ENCODE data around the gene IL27RA.

The IL27RA gene

DNA sequence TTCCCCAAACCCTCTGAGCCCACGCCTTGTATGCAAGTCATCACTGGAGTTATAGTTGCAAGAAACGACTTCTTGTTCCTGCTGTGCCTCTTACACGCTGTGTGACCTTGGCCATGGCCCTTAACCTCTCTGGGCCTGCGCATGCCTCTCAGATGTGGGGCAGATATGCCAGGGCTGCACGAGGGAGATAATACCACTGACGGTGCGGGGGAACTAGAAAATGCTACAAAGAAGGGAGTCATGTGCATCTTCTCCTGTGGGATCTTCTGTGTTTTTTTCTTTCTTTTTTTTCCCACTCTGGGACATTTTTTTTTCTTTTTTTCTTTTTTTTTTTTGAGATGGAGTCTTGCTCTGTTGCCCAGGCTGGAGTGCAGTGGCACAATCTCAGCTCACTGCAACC, 63.3 kb downstream of the IL27RA start:
- TF ChIP-seq REST (IDR thresholded peaks at IDR 0.05; ENCODE audit: insufficient read depth in 1 of 2, low read depth in 2 of 2, low read length in 2 of 2) (no peak), SIN3A (IDR thresholded peaks at IDR 0.05; ENCODE audit: borderline replicate concordance, insufficient read depth, low read length) (no peak), TAF1 (IDR thresholded peaks at IDR 0.05; ENCODE audit: borderline replicate concordance, insufficient read depth, low read length) (no peak), FOXP2 (optimal IDR thresholded peaks at IDR 0.05; ENCODE audit: borderline replicate concordance, extremely low read depth, extremely low read length, insufficient read depth) (no peak), POLR2AphosphoS5 (IDR thresholded peaks at IDR 0.05; ENCODE audit: low read depth, low read length) (no peak)

DNA sequence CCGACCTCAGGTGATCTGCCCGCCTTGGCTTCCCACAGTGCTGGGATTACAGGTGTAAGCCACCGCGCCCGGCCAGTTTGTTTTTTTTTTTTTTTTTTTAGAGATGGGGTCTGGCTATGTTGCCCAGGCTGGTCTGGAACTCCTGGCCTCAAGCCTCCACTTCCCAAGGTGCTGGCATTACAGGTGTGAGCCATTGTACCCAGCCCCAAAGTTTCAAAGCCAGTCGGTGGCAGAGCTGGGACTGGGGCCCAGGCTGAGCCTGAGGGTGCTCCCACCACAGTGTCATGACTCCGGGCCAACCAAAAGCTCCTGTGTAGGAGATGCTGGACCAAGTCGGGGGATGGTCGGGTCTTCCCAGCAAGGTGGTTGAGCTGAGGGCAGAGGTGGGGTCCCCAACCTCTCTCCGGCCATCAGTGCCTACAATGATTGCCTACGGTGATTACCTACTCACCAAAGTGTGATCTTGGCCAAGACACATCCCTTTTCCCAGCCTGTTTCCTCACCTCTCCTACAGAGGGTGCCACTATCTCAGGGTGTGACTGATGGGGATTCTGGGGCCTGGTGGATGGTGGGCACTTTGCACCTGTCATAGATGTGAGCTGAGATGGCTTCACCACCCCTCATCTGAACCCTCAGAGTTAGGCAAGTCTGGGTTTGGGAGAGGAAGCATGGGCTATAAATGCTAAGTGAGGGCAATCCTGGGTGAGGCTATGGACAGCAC, 64.9 kb downstream of the IL27RA start:
- TF ChIP-seq SIN3A (IDR thresholded peaks at IDR 0.05; ENCODE audit: borderline replicate concordance, insufficient read depth, low read length) (no peak), TAF1 (IDR thresholded peaks at IDR 0.05; ENCODE audit: borderline replicate concordance, insufficient read depth, low read length) (no peak), FOXP2 (optimal IDR thresholded peaks at IDR 0.05; ENCODE audit: borderline replicate concordance, extremely low read depth, extremely low read length, insufficient read depth) (no peak), POLR2AphosphoS5 (IDR thresholded peaks at IDR 0.05; ENCODE audit: low read depth, low read length) (no peak), REST (IDR thresholded peaks at IDR 0.05; ENCODE audit: insufficient read depth in 1 of 2, low read depth in 2 of 2, low read length in 2 of 2) (no peak)

DNA sequence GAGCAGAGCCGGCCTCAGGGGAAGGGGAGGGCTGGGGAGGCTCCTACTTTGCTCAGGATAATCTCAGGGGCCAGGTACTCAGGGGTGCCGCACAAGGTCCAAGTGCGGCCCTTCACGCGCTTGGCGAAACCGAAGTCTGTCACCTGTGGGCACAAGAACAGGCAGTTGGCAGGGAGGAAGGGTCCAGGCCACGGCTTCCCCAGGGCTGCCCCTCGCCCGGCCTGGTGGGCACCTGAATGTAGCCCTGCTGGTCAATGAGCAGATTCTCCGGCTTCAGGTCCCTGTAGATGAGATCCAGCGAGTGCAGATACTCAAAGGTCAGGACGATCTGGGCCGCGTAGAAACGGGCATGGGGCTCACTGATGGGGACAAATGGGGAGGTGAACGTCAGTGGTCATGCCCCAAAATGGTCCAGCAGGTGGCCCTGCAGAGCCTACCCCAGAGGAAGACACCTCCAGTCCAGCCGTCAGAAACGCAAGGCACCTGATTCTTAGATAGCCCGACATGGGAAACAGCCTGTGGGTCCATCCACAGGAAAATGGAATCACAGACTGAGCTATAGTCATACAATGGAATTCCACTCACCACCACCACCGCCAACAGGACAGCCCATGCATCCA, 66.1 kb downstream of the IL27RA start:
- TF ChIP-seq FOXP2 (optimal IDR thresholded peaks at IDR 0.05; ENCODE audit: borderline replicate concordance, extremely low read depth, extremely low read length, insufficient read depth) (no peak), SIN3A (IDR thresholded peaks at IDR 0.05; ENCODE audit: borderline replicate concordance, insufficient read depth, low read length) (no peak), TAF1 (IDR thresholded peaks at IDR 0.05; ENCODE audit: borderline replicate concordance, insufficient read depth, low read length) (no peak), REST (IDR thresholded peaks at IDR 0.05; ENCODE audit: insufficient read depth in 1 of 2, low read depth in 2 of 2, low read length in 2 of 2) (no peak), POLR2AphosphoS5 (IDR thresholded peaks at IDR 0.05; ENCODE audit: low read depth, low read length) (no peak)

- TF ChIP-seq TAF1 (IDR thresholded peaks at IDR 0.05; ENCODE audit: borderline replicate concordance, insufficient read depth, low read length) (no peak), REST (IDR thresholded peaks at IDR 0.05; ENCODE audit: insufficient read depth in 1 of 2, low read depth in 2 of 2, low read length in 2 of 2) (no peak), FOXP2 (optimal IDR thresholded peaks at IDR 0.05; ENCODE audit: borderline replicate concordance, extremely low read depth, extremely low read length, insufficient read depth) (no peak), POLR2AphosphoS5 (IDR thresholded peaks at IDR 0.05; ENCODE audit: low read depth, low read length) (no peak), SIN3A (IDR thresholded peaks at IDR 0.05; ENCODE audit: borderline replicate concordance, insufficient read depth, low read length) (no peak)
These were observed 69.5 kb downstream of the IL27RA start for GRCh38 chr19:14101003-14101545.

Data from PFSK-1 (cell line).